HCT116 (cell line): Measurements from ENCODE around the gene BAIAP2. TPM values are rescaled to one million over a fixed set of nuclear protein-coding genes. Genes with fewer than 3 reads are reported as not detected.
"Not testable (repeated sequence)": the region's sequence is repeated elsewhere in the genome, so short reads cannot be mapped to it uniquely, and the experiment has no call there.

Experiments
- ATAC-seq: fragments of 200-7000 bp; cut with Tn5 transposase; 2 replicates; pipeline ENCODE4 v1.9.1; 2020; ENCODE audit warnings: mild to moderate bottlenecking, moderate library complexity
- BruUV-seq: library from RNA; stranded (reverse); fragments of 400-500 nt; replicated peaks from 2 replicates; lab custom pipeline; 2021; lab: Mats Ljungman, UMichigan
- CTCF ChIA-PET: fragments of 300-600 bp; sonication (Branson Sonifier 250); formaldehyde crosslinking; loops from one replicate; lab custom pipeline; 2021; ENCODE audit warnings: antibody characterized with exemption; lab: Charles Lee
- POLR2A ChIA-PET: fragments of 300-600, 350-600 bp; sonication (Branson Sonifier 250); formaldehyde crosslinking; loops from one replicate; lab custom pipeline; 2021; ENCODE audit warnings: antibody characterized with exemption; lab: Charles Lee
- RAD21 ChIA-PET, 2 experiments: fragments of 300-600 bp; sonication (Branson Sonifier 250); formaldehyde crosslinking; loops; one replicate each; lab custom pipeline; 2023; ENCODE audit warnings: low total read pairs in 2 of 2; ENCODE audit not compliant: uncharacterized antibody in 2 of 2, unreplicated experiment in 2 of 2, low non-redundant PET in 1 of 2; lab: Charles Lee
- DNase-seq: peaks from one replicate; pipeline ENCODE4 v3.0.0-alpha.2; 2010; ENCODE audit warnings: low read depth, low spot score
- H2AFZ ChIP-seq: fragments of 200-600 bp; shearing (Covaris generic), sonication (generic); 2 replicates; pipeline ENCODE4 v1.6.1; 2017; ENCODE audit warnings: low read depth, mixed run types, mixed read lengths, antibody characterized with exemption, low read length; ENCODE audit not compliant: poor library complexity, severe bottlenecking
- H3K27ac ChIP-seq: 2 replicates; pipeline ENCODE4 v1.5.1; 2012; ENCODE audit warnings: low read depth, low read length
- H3K27me3 ChIP-seq: fragments of 200-600 bp; sonication (generic); 2 replicates; pipeline ENCODE4 v1.6.1; 2016; ENCODE audit warnings: mixed run types, low read length, mixed read lengths; ENCODE audit not compliant: insufficient read depth
- H3K36me3 ChIP-seq, 2 experiments: fragments of 200-500 bp in 1 of 2; fragments of 200-600 bp in 1 of 2; sonication (Bioruptor generic) in 1 of 2; sonication (generic) in 1 of 2; 2 replicates each; pipeline versions ENCODE4 v1.5.1 to v1.6.1; 2014 to 2016; ENCODE audit warnings: low read length in 2 of 2, inconsistent platforms in 1 of 2, mixed read lengths in 1 of 2, mixed run types in 1 of 2; ENCODE audit not compliant: insufficient read depth in 2 of 2, control insufficient read depth in 1 of 2
- H3K4me1 ChIP-seq, 2 experiments: fragments of 200-600 bp in 1 of 2; sonication (generic) in 1 of 2; 2 replicates each; pipeline versions ENCODE4 v1.5.1 to v1.6.1; 2012 to 2017; ENCODE audit warnings: low read length in 2 of 2, inconsistent platforms in 1 of 2, mild to moderate bottlenecking in 1 of 2, mixed read lengths in 1 of 2, mixed run types in 1 of 2, moderate library complexity in 1 of 2; ENCODE audit not compliant: insufficient read depth in 2 of 2, control insufficient read depth in 1 of 2
- H3K4me2 ChIP-seq: fragments of 200-600 bp; sonication (generic); 2 replicates; pipeline ENCODE4 v1.6.1; 2017; ENCODE audit warnings: mixed run types, low read length, mixed read lengths
- H3K4me3 ChIP-seq, 2 experiments: fragments of 200-600 bp in 1 of 2; sonication (generic) in 1 of 2; replicated peaks in 1 of 2; 2 replicates each; pipeline ENCODE4 v1.5.1; 2011 to 2016; ENCODE audit warnings: low read length in 2 of 2, control low read depth in 1 of 2, low read depth in 1 of 2, mild to moderate bottlenecking in 1 of 2, mixed read lengths in 1 of 2, mixed run types in 1 of 2
- H3K79me2 ChIP-seq: fragments of 200-600 bp; sonication (generic); 2 replicates; pipeline ENCODE4 v1.6.1; 2017; ENCODE audit warnings: mild to moderate bottlenecking, mixed run types, low read length, moderate library complexity, mixed read lengths; ENCODE audit not compliant: insufficient read depth
- H3K9ac ChIP-seq: fragments of 200-600 bp; sonication (generic); 2 replicates; pipeline ENCODE4 v1.6.1; 2016; ENCODE audit warnings: low read length, mixed read lengths
- H3K9me2 ChIP-seq: fragments of 200-600 bp; sonication (generic), shearing (Covaris generic); 2 replicates; pipeline ENCODE4 v1.6.1; 2017; ENCODE audit warnings: mixed run types, mild to moderate bottlenecking, moderate library complexity; ENCODE audit not compliant: insufficient read depth
- H3K9me3 ChIP-seq, 2 experiments: fragments of 200-500 bp in 1 of 2; fragments of 200-600 bp in 1 of 2; sonication (Bioruptor generic) in 1 of 2; sonication (generic) in 1 of 2; 2 replicates each; pipeline ENCODE4 v1.6.1; 2014 to 2017; ENCODE audit warnings: low read length in 2 of 2, mixed read lengths in 2 of 2, inconsistent platforms in 1 of 2, low read depth in 1 of 2, mild to moderate bottlenecking in 1 of 2, mixed run types in 1 of 2, moderate library complexity in 1 of 2; ENCODE audit not compliant: control insufficient read depth in 1 of 2, insufficient read depth in 1 of 2
- H4K20me1 ChIP-seq: fragments of 200-600 bp; sonication (generic), shearing (Covaris generic); 2 replicates; pipeline ENCODE4 v1.6.1; 2017; ENCODE audit warnings: mixed run types, mild to moderate bottlenecking, moderate library complexity; ENCODE audit not compliant: insufficient read depth
- EGR1 ChIP-seq: IDR thresholded peaks from 2 replicates; pipeline ENCODE4 v1.6.1; 2012; ENCODE audit warnings: low read depth
- ELF1 ChIP-seq: IDR thresholded peaks from 2 replicates; pipeline ENCODE4 v1.6.1; 2012; ENCODE audit warnings: low read depth, borderline replicate concordance
- FOSL1 ChIP-seq: IDR thresholded peaks from 2 replicates; pipeline ENCODE4 v1.6.1; 2012; ENCODE audit warnings: low read depth
- RAD21 ChIP-seq: IDR thresholded peaks from 2 replicates; pipeline ENCODE4 v1.6.1; 2012; ENCODE audit warnings: low read depth, mild to moderate bottlenecking
- SP1 ChIP-seq: IDR thresholded peaks from 2 replicates; pipeline ENCODE4 v1.6.1; 2012; ENCODE audit warnings: low read depth
- TCF7L2 ChIP-seq: IDR thresholded peaks from 2 replicates; pipeline ENCODE4 v1.7.0; 2011; ENCODE audit warnings: borderline replicate concordance, inconsistent platforms; ENCODE audit not compliant: insufficient read depth, insufficient read length; ENCODE audit errors: extremely low read depth
- ZBTB33 ChIP-seq: IDR thresholded peaks from 2 replicates; pipeline ENCODE4 v1.6.1; 2011; ENCODE audit warnings: mild to moderate bottlenecking, low read length, moderate library complexity; ENCODE audit not compliant: insufficient replicate concordance; ENCODE audit errors: extremely low read depth
- intact Hi-C: fragments of 100-400 bp; cut with micrococcal nuclease; formaldehyde crosslinking; loops from 2 replicates; pipeline ENCODE4 v1.10.0; 2022
- total RNA-seq: library from RNA; stranded (reverse); gene quantifications from one replicate; pipeline ENCODE4 v1.2.1, GENCODE V29; 2021; ENCODE audit not compliant: unreplicated experiment
- TF ChIP-seq, protein P1 (sequence below): IDR thresholded peaks from 2 replicates; pipeline ENCODE4 v1.6.1; 2012; ENCODE audit warnings: low read depth

The BAIAP2 gene
- total RNA-seq, 1 experiment from 2014 or later = 105 TPM

- H3K9me2 ChIP-seq = no peaks in the 10 kb centered on the region
- intact Hi-C loops = no loop called here
- no peaks in the 10 kb centered on the region for H3K27me3 ChIP-seq
- no peaks in the 10 kb centered on the region for H4K20me1 ChIP-seq
- H3K4me1 ChIP-seq = peaks cover 6 to 9% of the 10 kb centered on the region in 2 experiments; a peak in 3 of 4 replicates
- H3K9ac ChIP-seq = no peak overlapping the region
- H3K9me3 ChIP-seq = no peaks in the 10 kb centered on the region; a peak in 1 of 4 replicates
- H3K79me2 ChIP-seq = no peaks in the 10 kb centered on the region
- ChIA-PET RAD21 (no interaction called here), CTCF (interaction anchor here (0.8 kb wide), 1 partner anchor 68 kb away, joined by 4 read pairs; no protein-coding TSS in a partner anchor), POLR2A (no interaction called here)
- no peak overlapping the region for H2AFZ ChIP-seq
- H3K4me2 ChIP-seq = no peak overlapping the region
- no TSS peak for BruUV-seq
- peaks cover 0 to 5% of the 10 kb centered on the region in 2 experiments; a peak in 2 of 4 replicates for H3K36me3 ChIP-seq
- DNase-seq = no peak
- no peak overlapping the region for H3K27ac ChIP-seq
- TF ChIP-seq SP1 (no peak), ELF1 (no peak), RAD21 (no peak), EGR1 (no peak), ZBTB33 (no peak), TCF7L2 (no peak), FOSL1 (no peak)
- TF ChIP-seq, protein P1, sequence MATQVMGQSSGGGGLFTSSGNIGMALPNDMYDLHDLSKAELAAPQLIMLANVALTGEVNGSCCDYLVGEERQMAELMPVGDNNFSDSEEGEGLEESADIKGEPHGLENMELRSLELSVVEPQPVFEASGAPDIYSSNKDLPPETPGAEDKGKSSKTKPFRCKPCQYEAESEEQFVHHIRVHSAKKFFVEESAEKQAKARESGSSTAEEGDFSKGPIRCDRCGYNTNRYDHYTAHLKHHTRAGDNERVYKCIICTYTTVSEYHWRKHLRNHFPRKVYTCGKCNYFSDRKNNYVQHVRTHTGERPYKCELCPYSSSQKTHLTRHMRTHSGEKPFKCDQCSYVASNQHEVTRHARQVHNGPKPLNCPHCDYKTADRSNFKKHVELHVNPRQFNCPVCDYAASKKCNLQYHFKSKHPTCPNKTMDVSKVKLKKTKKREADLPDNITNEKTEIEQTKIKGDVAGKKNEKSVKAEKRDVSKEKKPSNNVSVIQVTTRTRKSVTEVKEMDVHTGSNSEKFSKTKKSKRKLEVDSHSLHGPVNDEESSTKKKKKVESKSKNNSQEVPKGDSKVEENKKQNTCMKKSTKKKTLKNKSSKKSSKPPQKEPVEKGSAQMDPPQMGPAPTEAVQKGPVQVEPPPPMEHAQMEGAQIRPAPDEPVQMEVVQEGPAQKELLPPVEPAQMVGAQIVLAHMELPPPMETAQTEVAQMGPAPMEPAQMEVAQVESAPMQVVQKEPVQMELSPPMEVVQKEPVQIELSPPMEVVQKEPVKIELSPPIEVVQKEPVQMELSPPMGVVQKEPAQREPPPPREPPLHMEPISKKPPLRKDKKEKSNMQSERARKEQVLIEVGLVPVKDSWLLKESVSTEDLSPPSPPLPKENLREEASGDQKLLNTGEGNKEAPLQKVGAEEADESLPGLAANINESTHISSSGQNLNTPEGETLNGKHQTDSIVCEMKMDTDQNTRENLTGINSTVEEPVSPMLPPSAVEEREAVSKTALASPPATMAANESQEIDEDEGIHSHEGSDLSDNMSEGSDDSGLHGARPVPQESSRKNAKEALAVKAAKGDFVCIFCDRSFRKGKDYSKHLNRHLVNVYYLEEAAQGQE = no peak
- ATAC-seq = no peak
- H3K4me3 ChIP-seq = no peak overlapping the region
These were observed 5.1 kb upstream of the BAIAP2 start for GRCh38 chr17:81029859-81030258.

- RAD21 ChIA-PET, POLR2A ChIA-PET, H3K27ac ChIP-seq, ATAC-seq, H3K9me3 ChIP-seq, H3K4me1 ChIP-seq, intact Hi-C loops, H3K36me3 ChIP-seq, H2AFZ ChIP-seq, H3K4me3 ChIP-seq, H3K9me2 ChIP-seq, H3K27me3 ChIP-seq, H3K9ac ChIP-seq, H4K20me1 ChIP-seq, H3K4me2 ChIP-seq, CTCF ChIA-PET, DNase-seq, H3K79me2 ChIP-seq, BruUV-seq: not testable (repeated sequence)
These were observed 4.6 kb upstream of the BAIAP2 start for GRCh38 chr17:81030312-81030711.
